ENCODE measurements around the gene STK16. TPM values are rescaled to one million over a fixed set of nuclear protein-coding genes. Genes with fewer than 3 reads are reported as not detected.

The STK16 gene
- total and polyA plus RNA-seq, 2 of the 4 experiments (the other 2 are of a cell fraction): 44.4 to 50.1 TPM

DNA sequence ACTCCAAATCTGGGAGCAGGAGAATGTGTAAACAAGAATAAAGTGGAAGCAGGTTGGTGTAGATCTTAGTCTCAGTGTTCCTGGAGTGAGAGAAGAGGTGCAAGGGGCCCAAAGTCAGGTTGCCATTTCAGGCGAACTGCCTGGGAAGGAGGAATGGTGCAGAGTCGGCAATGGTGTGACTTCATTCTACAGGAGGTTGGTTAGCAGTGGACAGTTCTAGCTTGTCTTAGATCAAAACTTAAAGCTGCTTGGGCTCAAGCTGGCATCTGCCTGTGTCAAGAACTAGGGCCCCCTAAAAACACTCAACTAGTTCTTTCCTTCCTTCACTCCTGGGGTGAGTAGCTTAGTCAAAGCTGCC, 3.5 kb downstream of the STK16 start:
- no peak for TF ChIP-seq RCOR1 (IDR thresholded peaks at IDR 0.05; ENCODE audit: insufficient replicate concordance, low read length)
- TF ChIP-seq NFE2L2 (IDR thresholded peaks at IDR 0.05; ENCODE audit: low read depth, low read length): no peak
- TF ChIP-seq, protein P1, sequence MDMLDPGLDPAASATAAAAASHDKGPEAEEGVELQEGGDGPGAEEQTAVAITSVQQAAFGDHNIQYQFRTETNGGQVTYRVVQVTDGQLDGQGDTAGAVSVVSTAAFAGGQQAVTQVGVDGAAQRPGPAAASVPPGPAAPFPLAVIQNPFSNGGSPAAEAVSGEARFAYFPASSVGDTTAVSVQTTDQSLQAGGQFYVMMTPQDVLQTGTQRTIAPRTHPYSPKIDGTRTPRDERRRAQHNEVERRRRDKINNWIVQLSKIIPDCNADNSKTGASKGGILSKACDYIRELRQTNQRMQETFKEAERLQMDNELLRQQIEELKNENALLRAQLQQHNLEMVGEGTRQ (IDR thresholded peaks at IDR 0.05; ENCODE audit: low read depth, low read length): no peak
- TF ChIP-seq, protein P2, sequence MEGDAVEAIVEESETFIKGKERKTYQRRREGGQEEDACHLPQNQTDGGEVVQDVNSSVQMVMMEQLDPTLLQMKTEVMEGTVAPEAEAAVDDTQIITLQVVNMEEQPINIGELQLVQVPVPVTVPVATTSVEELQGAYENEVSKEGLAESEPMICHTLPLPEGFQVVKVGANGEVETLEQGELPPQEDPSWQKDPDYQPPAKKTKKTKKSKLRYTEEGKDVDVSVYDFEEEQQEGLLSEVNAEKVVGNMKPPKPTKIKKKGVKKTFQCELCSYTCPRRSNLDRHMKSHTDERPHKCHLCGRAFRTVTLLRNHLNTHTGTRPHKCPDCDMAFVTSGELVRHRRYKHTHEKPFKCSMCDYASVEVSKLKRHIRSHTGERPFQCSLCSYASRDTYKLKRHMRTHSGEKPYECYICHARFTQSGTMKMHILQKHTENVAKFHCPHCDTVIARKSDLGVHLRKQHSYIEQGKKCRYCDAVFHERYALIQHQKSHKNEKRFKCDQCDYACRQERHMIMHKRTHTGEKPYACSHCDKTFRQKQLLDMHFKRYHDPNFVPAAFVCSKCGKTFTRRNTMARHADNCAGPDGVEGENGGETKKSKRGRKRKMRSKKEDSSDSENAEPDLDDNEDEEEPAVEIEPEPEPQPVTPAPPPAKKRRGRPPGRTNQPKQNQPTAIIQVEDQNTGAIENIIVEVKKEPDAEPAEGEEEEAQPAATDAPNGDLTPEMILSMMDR (conservative IDR thresholded peaks at IDR 0.05; ENCODE audit: low read depth, low read length): no peak
- TF ChIP-seq, protein P3, sequence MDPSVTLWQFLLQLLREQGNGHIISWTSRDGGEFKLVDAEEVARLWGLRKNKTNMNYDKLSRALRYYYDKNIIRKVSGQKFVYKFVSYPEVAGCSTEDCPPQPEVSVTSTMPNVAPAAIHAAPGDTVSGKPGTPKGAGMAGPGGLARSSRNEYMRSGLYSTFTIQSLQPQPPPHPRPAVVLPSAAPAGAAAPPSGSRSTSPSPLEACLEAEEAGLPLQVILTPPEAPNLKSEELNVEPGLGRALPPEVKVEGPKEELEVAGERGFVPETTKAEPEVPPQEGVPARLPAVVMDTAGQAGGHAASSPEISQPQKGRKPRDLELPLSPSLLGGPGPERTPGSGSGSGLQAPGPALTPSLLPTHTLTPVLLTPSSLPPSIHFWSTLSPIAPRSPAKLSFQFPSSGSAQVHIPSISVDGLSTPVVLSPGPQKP (IDR thresholded peaks at IDR 0.05; ENCODE audit: borderline replicate concordance, low read depth, low read length): no peak
- no peak for TF ChIP-seq SMC3 (IDR thresholded peaks at IDR 0.05; ENCODE audit: low read depth, low read length)
- TF ChIP-seq CEBPB (IDR thresholded peaks at IDR 0.05; ENCODE audit: low read depth, low read length): no peak
- 0 out of 2 replicates have a peak, but pooled peaks have one; percentile 10 for TF ChIP-seq POLR2A (IDR thresholded peaks at IDR 0.05; ENCODE audit: low read depth, low read length)
- Histone ChIP-seq H3K9ac (ENCODE audit: low read depth, low read length) (peak overlapping the region; percentile 7; the same call in 1 of the 2 replicates), H4K20me1 (ENCODE audit: insufficient read depth, low read length) (0 out of 2 replicates have a peak, but pooled peaks cover 8% of the 10 kb centered on the region), H3K9me1 (ENCODE audit: insufficient read depth, low read length) (peaks cover 49% of the 10 kb centered on the region), H3K4me1 (ENCODE audit: control insufficient read depth, insufficient read depth, low read length) (peaks cover 44% of the 10 kb centered on the region), H2BK15ac (ENCODE audit: low read depth, low read length) (peak overlapping the region; percentile 50; the same call in 2 of the 3 replicates), H2AK5ac (ENCODE audit: low read depth, low read length) (peak overlapping the region; percentile 78), H4K91ac (ENCODE audit: insufficient read depth, low read depth, low read length) (peak overlapping the region; percentile 82; the same call in 1 of the 2 replicates), H3K4me3 (ENCODE audit: insufficient read depth, low read depth, low read length) (no peak overlapping the region), H2AK9ac (replicated peaks; ENCODE audit: low read depth, low read length, poor library complexity) (peak overlapping the region; percentile 99), H3K79me1 (ENCODE audit: low read depth in 1 of 2, low read length in 2 of 2) (peaks cover 23 to 48% of the 10 kb centered on the region in 2 experiments), H2BK120ac (ENCODE audit: low read depth, low read length) (peak overlapping the region; percentile 70), H4K5ac (ENCODE audit: low read depth, low read length) (peak overlapping the region; percentile 36), H3K4me2 (ENCODE audit: low read depth, low read length) (peak overlapping the region; percentile 1; the same call in 1 of the 2 replicates), H3K27me3 (ENCODE audit: control insufficient read depth, insufficient read depth, low read length) (no peaks in the 10 kb centered on the region), H3K56ac (ENCODE audit: extremely low read depth, insufficient read depth, low read length) (peak overlapping the region; percentile 45; the same call in 1 of the 2 replicates), H3K14ac (replicated peaks; ENCODE audit: low read depth, low read length) (peak overlapping the region; percentile 32; the same call in 1 of the 2 replicates), H3K23ac (ENCODE audit: low read depth, low read length) (peak overlapping the region; percentile 44; the same call in 1 of the 2 replicates), H2BK20ac (ENCODE audit: low read depth, low read length) (peak overlapping the region; percentile 54), H3K4ac (ENCODE audit: low read depth, low read length) (peak overlapping the region; percentile 87), H3K36me3 (ENCODE audit: control insufficient read depth, insufficient read depth, low read length) (peaks cover 21% of the 10 kb centered on the region; the same call in 1 of the 2 replicates), H3K9me3 (ENCODE audit: control insufficient read depth, insufficient read depth, low read length) (no peaks in the 10 kb centered on the region), H2AFZ (replicated peaks; ENCODE audit: low read length, poor library complexity) (no peak overlapping the region), H3K27ac (ENCODE audit: insufficient read depth, low read length) (peak overlapping the region; percentile 72), H3K18ac (ENCODE audit: low read depth, low read length) (peak overlapping the region; percentile 3; the same call in 1 of the 2 replicates), H2BK5ac (ENCODE audit: low read depth, low read length, poor library complexity, severe bottlenecking) (peak overlapping the region; percentile 90), H4K8ac (ENCODE audit: low read depth in 2 of 2, low read length in 2 of 2) (peak overlapping the region in 1 of 2 experiments; percentile 82; a peak in 3 of 4 replicates)
- dilution Hi-C loops (cut with HindIII; ENCODE audit: low sequenced_read_pairs, unreplicated experiment) (no loop called here), intact Hi-C loops (cut with micrococcal nuclease) (no loop called here), in situ Hi-C loops (cut with MboI; ENCODE audit: low sequenced_read_pairs) (no loop called here)
- no peak for DNase-seq
- POLR2A ChIA-PET (ENCODE audit: unreplicated experiment): interaction anchor here (1.0 kb wide), 1 partner anchor 20 kb away, joined by 18 read pairs; the partner anchor contains the start of genes ANKZF1 and ATG9A
- CTCF ChIA-PET: interaction anchor here (0.8 to 2.3 kb wide), 2 partner anchors 31 to 46 kb away, joined by 8 to 10 read pairs; no protein-coding TSS in a partner anchor
- no CpG with 5 or more reads among the region's 2 CpGs for WGBS, 2 experiments (ENCODE audit: extremely low coverage in 2 of 2, insufficient read length in 1 of 2)
- no peak for ATAC-seq (ENCODE audit: low read depth)
- BruUV-seq (replicated peaks): no TSS peak

Data from IMR-90 (cell line).